Activated CD4-positive, alpha-beta T cell treated with anti-CD3 and anti-CD28 coated beads, Interleukin-2, amount 50 U/mL, for 1 hour (primary cell): ENCODE measurements around the gene UGT1A8.

Experiments used
- DNase-seq: peaks from one replicate; pipeline ENCODE4 v3.0.0-alpha.2; 2020

Gene UGT1A8

DNA sequence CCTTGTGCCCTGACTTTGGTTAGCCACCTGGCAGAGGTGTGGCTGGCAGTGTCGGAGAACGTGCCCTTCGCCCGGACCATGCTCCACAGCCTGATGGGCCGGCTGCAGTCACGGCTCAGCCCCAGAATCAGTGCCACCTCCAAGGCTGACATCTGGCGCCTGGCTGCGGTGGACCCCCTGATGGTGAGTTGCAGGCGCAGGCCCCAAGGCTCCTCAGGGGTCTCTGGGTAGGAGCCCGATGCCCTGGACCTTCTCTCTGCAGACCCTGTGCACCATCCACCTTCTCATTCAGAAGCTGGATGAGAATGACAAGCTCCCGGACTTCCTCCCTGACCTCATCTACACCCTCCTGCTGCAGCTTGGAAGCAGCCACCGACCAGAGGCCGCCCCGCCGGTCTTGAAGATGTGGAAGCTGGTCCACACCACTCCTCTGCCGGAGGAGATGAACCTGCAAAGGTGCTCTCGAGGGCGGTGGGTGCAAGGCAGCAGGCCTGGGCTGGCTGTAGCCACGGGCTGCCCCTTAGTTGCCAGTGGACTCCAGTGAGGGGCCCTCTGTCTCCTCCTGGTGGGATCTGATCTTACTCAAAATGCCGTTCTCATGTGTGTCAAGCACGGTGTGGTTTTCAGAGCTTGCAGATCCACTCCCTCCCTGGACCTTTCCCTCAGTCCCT lies 204.8 kb downstream of the UGT1A8 start:
- DNase-seq = no peak
